GM10248 (cell line): ENCODE data around the gene TMEM135.

Experiments used
- CTCF ChIA-PET: fragments of 300-600 bp; sonication (Branson Sonifier 250); formaldehyde crosslinking; extraction: SDS; loops from one replicate; lab custom pipeline; 2021; ENCODE audit warnings: antibody characterized with exemption; lab: Yijun Ruan, JAX
- POLR2A ChIA-PET: fragments of 350-650 bp; sonication (Branson Sonifier 250); formaldehyde crosslinking; extraction: SDS; loops from one replicate; lab custom pipeline; 2020; ENCODE audit warnings: antibody characterized with exemption; lab: Yijun Ruan, JAX
- DNase-seq: peaks from one replicate; pipeline ENCODE4 v3.0.0; 2012; ENCODE audit errors: extremely low spot score
- TF ChIP-seq, protein P1 (sequence below): IDR thresholded peaks from 2 replicates; pipeline ENCODE4 v1.5.1; 2012; ENCODE audit warnings: mild to moderate bottlenecking, low read depth; ENCODE audit errors: extremely low read depth, missing control alignments, control extremely low read depth

The TMEM135 gene

DNA sequence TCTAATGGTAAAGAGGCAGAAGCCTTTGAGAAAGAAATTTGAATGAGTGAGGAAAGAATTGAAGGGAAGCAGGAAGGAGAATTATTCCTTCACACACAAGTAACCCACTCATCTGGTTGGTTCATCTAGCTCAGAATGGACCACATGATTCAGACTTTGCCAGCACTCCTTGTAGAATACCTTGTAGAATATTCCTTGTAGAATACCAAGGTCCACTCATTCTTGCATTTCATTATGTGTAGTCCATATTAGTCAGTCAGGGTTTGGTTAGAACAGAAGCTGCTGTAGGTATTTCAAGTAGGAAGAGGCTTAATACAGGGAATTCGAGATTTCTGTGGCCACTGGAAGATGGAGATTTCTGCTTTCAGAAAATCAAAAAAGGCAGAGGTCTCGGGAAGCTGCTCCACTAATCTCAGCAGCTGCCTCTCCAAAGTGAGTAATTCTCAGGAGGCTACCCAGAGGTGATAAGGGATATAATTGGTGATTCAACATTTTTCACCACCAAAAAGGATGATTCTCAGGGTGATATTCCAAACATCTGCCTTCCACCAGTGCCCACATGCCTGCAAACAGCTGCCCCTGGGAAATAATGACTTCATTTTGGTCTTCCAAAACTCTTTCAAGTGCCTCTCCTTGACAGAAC, 329.1 kb downstream of the TMEM135 start:
- POLR2A ChIA-PET = no interaction called here
- no peak for DNase-seq
- CTCF ChIA-PET = interaction anchor here (1.2 to 4.8 kb wide), 3 partner anchors 11 to 42 kb away, joined by 4 to 27 read pairs (median 4); no protein-coding TSS in a partner anchor
- TF ChIP-seq, protein P1, sequence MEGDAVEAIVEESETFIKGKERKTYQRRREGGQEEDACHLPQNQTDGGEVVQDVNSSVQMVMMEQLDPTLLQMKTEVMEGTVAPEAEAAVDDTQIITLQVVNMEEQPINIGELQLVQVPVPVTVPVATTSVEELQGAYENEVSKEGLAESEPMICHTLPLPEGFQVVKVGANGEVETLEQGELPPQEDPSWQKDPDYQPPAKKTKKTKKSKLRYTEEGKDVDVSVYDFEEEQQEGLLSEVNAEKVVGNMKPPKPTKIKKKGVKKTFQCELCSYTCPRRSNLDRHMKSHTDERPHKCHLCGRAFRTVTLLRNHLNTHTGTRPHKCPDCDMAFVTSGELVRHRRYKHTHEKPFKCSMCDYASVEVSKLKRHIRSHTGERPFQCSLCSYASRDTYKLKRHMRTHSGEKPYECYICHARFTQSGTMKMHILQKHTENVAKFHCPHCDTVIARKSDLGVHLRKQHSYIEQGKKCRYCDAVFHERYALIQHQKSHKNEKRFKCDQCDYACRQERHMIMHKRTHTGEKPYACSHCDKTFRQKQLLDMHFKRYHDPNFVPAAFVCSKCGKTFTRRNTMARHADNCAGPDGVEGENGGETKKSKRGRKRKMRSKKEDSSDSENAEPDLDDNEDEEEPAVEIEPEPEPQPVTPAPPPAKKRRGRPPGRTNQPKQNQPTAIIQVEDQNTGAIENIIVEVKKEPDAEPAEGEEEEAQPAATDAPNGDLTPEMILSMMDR = no peak

DNA sequence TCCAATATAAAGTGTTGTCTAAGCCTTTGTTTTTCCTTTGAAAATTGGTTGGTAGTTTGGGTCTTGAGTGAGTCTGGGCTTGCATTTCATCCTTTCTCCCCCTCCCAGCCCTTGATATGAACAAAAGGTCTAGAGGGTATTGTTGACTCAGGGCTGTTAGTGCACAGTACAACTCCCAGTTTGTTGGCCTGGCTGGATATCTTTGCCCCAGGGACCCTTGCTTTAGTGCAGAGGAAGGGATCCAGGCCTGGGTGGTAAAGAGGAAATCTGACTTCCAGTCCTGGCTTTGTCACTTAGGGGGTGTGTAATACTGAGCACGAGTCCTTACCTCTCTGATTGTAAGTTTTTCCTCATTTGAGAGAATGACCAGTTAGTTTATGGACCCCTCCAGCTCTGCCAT, 330.4 kb downstream of the TMEM135 start:
- DNase-seq = no peak
- POLR2A ChIA-PET = no interaction called here
- CTCF ChIA-PET = interaction anchor here (1.2 to 4.8 kb wide), 4 partner anchors 12 to 55 kb away, joined by 4 to 27 read pairs (median 8); no protein-coding TSS in a partner anchor
- TF ChIP-seq, protein P1 = no peak

DNA sequence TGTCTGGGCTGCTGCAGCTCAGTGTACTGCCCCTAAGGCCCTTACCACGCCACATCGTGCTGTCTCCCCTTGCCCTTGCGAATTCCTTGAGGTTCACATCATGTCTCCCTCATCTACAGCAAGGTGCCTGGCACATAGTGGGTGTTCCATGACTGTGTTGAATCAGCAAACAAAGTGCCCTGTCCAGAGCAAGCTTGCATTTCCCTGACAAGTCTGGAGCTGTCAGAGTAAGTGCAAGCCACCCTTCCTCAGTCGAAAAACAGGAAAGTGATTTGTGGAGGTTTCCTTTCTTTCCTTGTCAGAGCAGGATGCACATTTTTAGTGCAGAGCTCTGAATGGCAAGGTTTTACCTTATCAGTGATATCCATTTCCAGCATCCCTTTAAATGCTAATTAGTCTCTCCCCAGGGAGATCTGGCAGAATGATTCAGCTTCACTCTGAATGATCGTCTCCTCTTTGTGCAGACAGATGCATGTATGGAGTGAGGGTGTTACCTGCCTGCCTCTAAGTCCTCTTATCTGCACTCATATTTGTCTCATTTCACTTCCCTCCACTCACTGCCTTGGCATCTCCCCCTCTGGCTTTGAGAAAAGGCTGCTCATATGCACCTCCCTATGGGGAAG, 331.2 kb downstream of the TMEM135 start:
- TF ChIP-seq, protein P1 = no peak
- DNase-seq = no peak
- POLR2A ChIA-PET = no interaction called here
- CTCF ChIA-PET = interaction anchor here (1.6 to 4.8 kb wide), 3 partner anchors 16 to 54 kb away, joined by 7 to 27 read pairs (median 9); no protein-coding TSS in a partner anchor

DNA sequence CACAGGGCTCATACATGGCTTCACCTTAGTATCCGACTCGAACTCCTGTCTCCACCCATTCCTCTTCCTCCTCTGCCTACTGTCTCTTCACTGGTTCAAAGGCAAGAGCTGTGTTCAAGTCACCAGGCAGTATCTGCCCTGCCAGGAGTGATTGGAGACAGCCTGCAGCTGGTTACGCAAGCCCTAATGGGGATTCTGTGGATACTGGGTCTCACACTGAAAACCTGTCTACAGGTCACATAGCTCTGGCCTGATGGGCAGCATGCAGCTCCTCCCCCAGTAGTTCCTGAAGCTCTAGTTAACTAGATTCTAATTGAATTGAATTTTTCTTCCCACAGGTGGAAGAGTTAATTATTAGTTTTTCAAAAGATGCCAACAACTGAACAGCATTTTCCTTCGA, 332.2 kb downstream of the TMEM135 start:
- TF ChIP-seq, protein P1 = no peak
- POLR2A ChIA-PET = no interaction called here
- CTCF ChIA-PET = interaction anchor here (2.2 to 4.8 kb wide), 2 partner anchors 17 to 54 kb away, joined by 9 to 27 read pairs; no protein-coding TSS in a partner anchor
- no peak for DNase-seq

DNA sequence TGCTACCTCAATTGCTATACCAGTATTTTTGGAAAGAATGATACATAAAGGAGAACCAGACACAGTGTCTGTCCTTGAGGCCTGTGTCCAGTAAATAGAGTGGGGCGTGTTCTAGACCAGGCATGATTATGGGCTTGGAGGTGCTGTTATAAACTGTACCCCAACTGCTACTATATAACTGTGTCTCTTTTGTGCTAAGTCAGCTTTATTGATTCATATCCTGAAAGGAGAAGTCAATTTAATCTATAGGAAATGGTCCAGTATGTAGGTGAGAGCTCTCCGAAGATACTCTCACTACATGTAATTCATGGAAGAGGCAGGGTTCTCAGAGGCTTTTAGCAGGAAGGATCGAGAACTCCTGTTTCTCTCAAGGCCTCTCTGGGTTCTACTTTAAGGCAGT, 334.3 kb downstream of the TMEM135 start:
- ChIA-PET CTCF (interaction anchor here (2.6 kb wide), 1 partner anchor 49 kb away, joined by 8 read pairs; no protein-coding TSS in a partner anchor), POLR2A (no interaction called here)
- TF ChIP-seq, protein P1 = no peak
- no peak for DNase-seq
